Measurements from ENCODE around the gene KCNJ11. TPM values are rescaled to one million over a fixed set of nuclear protein-coding genes. Genes with fewer than 3 reads are reported as not detected.

KCNJ11 gene
- total RNA-seq, 1 experiment from 2014 or later: 7.5 TPM

DNA sequence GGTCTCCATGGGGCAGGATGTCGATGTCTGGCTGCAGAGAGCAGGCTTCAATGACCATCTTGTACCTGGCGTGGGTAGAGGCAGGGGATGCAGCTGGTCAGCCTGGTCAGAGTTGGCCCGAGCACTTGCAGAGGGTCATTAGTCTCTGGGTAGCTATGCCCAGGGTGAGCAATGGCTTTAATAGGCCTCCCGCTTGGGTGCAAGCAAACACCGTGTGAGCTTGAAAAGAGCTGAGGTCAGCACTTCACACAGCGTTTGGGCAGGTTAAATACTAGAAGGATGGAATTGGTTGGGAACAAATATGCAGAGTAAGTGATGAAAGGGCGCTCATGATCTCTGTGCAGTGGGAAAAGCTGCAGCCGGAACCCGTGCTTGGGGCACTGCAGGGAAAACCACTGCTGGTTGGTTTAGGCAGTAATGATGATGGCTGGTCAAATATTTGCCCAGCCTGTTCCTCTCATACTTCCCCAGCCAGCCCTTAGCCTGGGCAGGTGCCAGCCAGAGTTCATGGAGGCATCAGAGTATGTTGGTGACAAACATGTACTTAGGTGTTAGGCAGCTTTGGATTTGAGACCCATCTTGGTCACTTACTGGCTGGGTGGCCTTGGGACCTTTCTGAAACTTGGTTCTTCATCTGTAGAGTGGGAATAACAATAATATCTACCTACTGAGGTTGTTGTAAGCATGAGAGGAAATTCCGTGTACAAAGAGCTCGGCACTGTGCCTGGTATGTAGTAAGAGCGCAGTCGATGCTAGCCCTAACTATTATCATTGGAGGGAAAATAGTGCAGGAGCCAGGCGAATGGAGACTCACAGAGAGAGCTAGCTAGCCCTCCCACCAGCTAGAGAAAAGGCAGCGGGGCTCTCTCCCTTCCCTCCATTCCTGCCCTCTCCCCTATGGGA lies 25.2 kb upstream of the KCNJ11 start:
- Histone ChIP-seq H3K27me3 (ENCODE audit: insufficient read depth, low read length) (peaks cover 32% of the 10 kb centered on the region), H2AFZ (ENCODE audit: low read depth, low read length, poor library complexity, severe bottlenecking) (no peak overlapping the region), H3K9me2 (ENCODE audit: insufficient read depth) (no peaks in the 10 kb centered on the region), H3K9me3 (ENCODE audit: control insufficient read depth in 1 of 2, insufficient read depth in 1 of 2, low read depth in 1 of 2, low read length in 2 of 2) (no peaks in the 10 kb centered on the region), H3K4me3 (replicated peaks in 1 of 2; ENCODE audit: low read depth in 1 of 2, low read length in 2 of 2) (no peak overlapping the region), H4K20me1 (ENCODE audit: insufficient read depth) (no peaks in the 10 kb centered on the region), H3K9ac (ENCODE audit: low read length) (no peak overlapping the region), H3K27ac (ENCODE audit: low read depth, low read length) (no peak overlapping the region), H3K36me3 (ENCODE audit: control insufficient read depth in 1 of 2, insufficient read depth in 2 of 2, low read length in 2 of 2) (no peaks in the 10 kb centered on the region), H3K4me2 (ENCODE audit: low read length) (no peak overlapping the region), H3K4me1 (ENCODE audit: control insufficient read depth in 1 of 2, insufficient read depth in 2 of 2, low read length in 2 of 2) (no peaks in the 10 kb centered on the region), H3K79me2 (ENCODE audit: insufficient read depth, low read length) (no peaks in the 10 kb centered on the region)
- ChIA-PET CTCF (no interaction called here), POLR2A (no interaction called here), RAD21 (ENCODE audit: low non-redundant PET in 1 of 2, low total read pairs in 2 of 2, uncharacterized antibody in 2 of 2, unreplicated experiment in 2 of 2) (no interaction called here)
- BruUV-seq (replicated peaks): no TSS peak
- TF ChIP-seq, protein P1, sequence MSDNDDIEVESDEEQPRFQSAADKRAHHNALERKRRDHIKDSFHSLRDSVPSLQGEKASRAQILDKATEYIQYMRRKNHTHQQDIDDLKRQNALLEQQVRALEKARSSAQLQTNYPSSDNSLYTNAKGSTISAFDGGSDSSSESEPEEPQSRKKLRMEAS (IDR thresholded peaks at IDR 0.05): no peak
- TF ChIP-seq RAD21 (IDR thresholded peaks at IDR 0.05; ENCODE audit: low read depth) (no peak), SIN3A (IDR thresholded peaks at IDR 0.05; ENCODE audit: low read depth) (no peak), EGR1 (IDR thresholded peaks at IDR 0.05; ENCODE audit: low read depth) (no peak), YY1 (IDR thresholded peaks at IDR 0.05; ENCODE audit: extremely low read depth, insufficient replicate concordance, low read depth, low read length) (no peak), SP1 (IDR thresholded peaks at IDR 0.05; ENCODE audit: low read depth) (no peak), ZFX (IDR thresholded peaks at IDR 0.05) (no peak), POLR2A (IDR thresholded peaks at IDR 0.05; ENCODE audit: borderline replicate concordance, extremely low read depth, insufficient read depth, insufficient read length) (no peak), POLR2AphosphoS5 (IDR thresholded peaks at IDR 0.05; ENCODE audit: low read depth, low read length) (no peak), ATF3 (IDR thresholded peaks at IDR 0.05) (no peak), ZNF274 (IDR thresholded peaks at IDR 0.05; ENCODE audit: low read depth, low read length) (no peak), ZBTB33 (IDR thresholded peaks at IDR 0.05; ENCODE audit: extremely low read depth, insufficient replicate concordance, low read length) (no peak), SRF (IDR thresholded peaks at IDR 0.05; ENCODE audit: low read depth) (no peak), EZH2 (IDR thresholded peaks at IDR 0.05) (no peak), JUND (IDR thresholded peaks at IDR 0.05) (no peak), EZH2phosphoT487 (IDR thresholded peaks at IDR 0.05; ENCODE audit: borderline replicate concordance) (no peak)
- no peak for DNase-seq (ENCODE audit: low read depth, low spot score)
- intact Hi-C loops (cut with micrococcal nuclease): no loop called here
- ATAC-seq: no peak

Data from HCT116 (cell line).